ENCODE data around the gene STIP1. TPM values are rescaled to one million over a fixed set of nuclear protein-coding genes. Genes with fewer than 3 reads are reported as not detected.

The STIP1 gene
- total RNA-seq, 1 experiment from 2014 or later: 336 TPM

- Histone ChIP-seq H3K9ac (ENCODE audit: low read length) (peak within 1 kb of the TSS; percentile 100), H3K27me3 (ENCODE audit: insufficient read depth, low read length) (no peaks in the 10 kb centered on the region), H3K27ac (ENCODE audit: low read depth, low read length) (peak within 1 kb of the TSS; percentile 94), H3K36me3 (ENCODE audit: control insufficient read depth in 1 of 2, insufficient read depth in 2 of 2, low read length in 2 of 2) (peaks cover 0 to 12% of the 10 kb centered on the region in 2 experiments; a peak in 1 of 4 replicates), H3K9me2 (ENCODE audit: insufficient read depth) (no peaks in the 10 kb centered on the region), H4K20me1 (ENCODE audit: insufficient read depth) (no peaks in the 10 kb centered on the region), H3K9me3 (ENCODE audit: control insufficient read depth in 1 of 2, insufficient read depth in 1 of 2, low read depth in 1 of 2, low read length in 2 of 2) (no peaks in the 10 kb centered on the region), H3K4me3 (replicated peaks in 1 of 2; ENCODE audit: low read depth in 1 of 2, low read length in 2 of 2) (peak within 1 kb of the TSS; percentile 99 to 100), H3K79me2 (ENCODE audit: insufficient read depth, low read length) (peaks cover 50% of the 10 kb centered on the region), H3K4me2 (ENCODE audit: low read length) (peak within 1 kb of the TSS; percentile 96), H3K4me1 (ENCODE audit: control insufficient read depth in 1 of 2, insufficient read depth in 2 of 2, low read length in 2 of 2) (peaks cover 36 to 76% of the 10 kb centered on the region in 2 experiments), H2AFZ (ENCODE audit: low read depth, low read length, poor library complexity, severe bottlenecking) (no peak within 1 kb of the TSS)
- CTCF ChIA-PET: interaction anchor here (0.6 to 3.1 kb wide), 3 partner anchors 57 to 109 kb away, joined by 3 to 15 read pairs (median 11); no protein-coding TSS in a partner anchor
- RAD21 ChIA-PET (ENCODE audit: low non-redundant PET in 1 of 2, low total read pairs in 2 of 2, uncharacterized antibody in 2 of 2, unreplicated experiment in 2 of 2): interaction anchor here in 1 of 2 experiments (1.1 kb wide), 1 partner anchor 42 kb away, joined by 4 read pairs; no protein-coding TSS in a partner anchor
- DNase-seq (ENCODE audit: low read depth, low spot score): no peak
- TF ChIP-seq TCF7L2 (IDR thresholded peaks at IDR 0.05; ENCODE audit: borderline replicate concordance, extremely low read depth, insufficient read depth, insufficient read length) (peak; percentile 15), ZNF274 (IDR thresholded peaks at IDR 0.05; ENCODE audit: low read depth, low read length) (no peak), POLR2A (IDR thresholded peaks at IDR 0.05; ENCODE audit: borderline replicate concordance, extremely low read depth, insufficient read depth, insufficient read length) (peak; percentile 42), ZBTB33 (IDR thresholded peaks at IDR 0.05; ENCODE audit: extremely low read depth, insufficient replicate concordance, low read length) (peak; percentile 33), CTCF (IDR thresholded peaks at IDR 0.05 in 2 of 3, conservative IDR thresholded peaks at IDR 0.05 in 1 of 3; ENCODE audit: borderline replicate concordance in 1 of 3, insufficient read depth in 1 of 3, low read depth in 2 of 3, low read length in 2 of 3) (no peak), YY1 (IDR thresholded peaks at IDR 0.05; ENCODE audit: extremely low read depth, insufficient replicate concordance, low read depth, low read length) (peak; percentile 98), MAX (IDR thresholded peaks at IDR 0.05) (no peak)
- POLR2A ChIA-PET: interaction anchor here (0.6 to 4.6 kb wide), 5 partner anchors 23 to 442 kb away, joined by 3 to 29 read pairs (median 3); partner anchors contain the start of genes PRDX5 and TRMT112
- intact Hi-C loops (cut with micrococcal nuclease): no loop called here
- BruUV-seq (replicated peaks): no TSS peak
- ATAC-seq: peak; percentile 50
These were observed 61.1 kb downstream of the STIP1 start, which contains the start of gene PPP1R14B for GRCh38 chr11:64246871-64247728. TSS of gene PPP1R14B (minus strand) at chr11:64246943. CDS start at chr11:64246673, 270 bp downstream.

Data from HCT116 (cell line).